NCI-H1694 treated with DMSO at 0.1 percent for 48 hours (cell line): ENCODE measurements around the gene CACNA1A.
"Not testable (repeated sequence)": the region's sequence is repeated elsewhere in the genome, so short reads cannot be mapped to it uniquely, and the experiment has no call there.

Source experiments
- DNase-seq: peaks from one replicate; lab custom pipeline; 2025; lab: John Stamatoyannopoulos, UW

Gene CACNA1A

DNA sequence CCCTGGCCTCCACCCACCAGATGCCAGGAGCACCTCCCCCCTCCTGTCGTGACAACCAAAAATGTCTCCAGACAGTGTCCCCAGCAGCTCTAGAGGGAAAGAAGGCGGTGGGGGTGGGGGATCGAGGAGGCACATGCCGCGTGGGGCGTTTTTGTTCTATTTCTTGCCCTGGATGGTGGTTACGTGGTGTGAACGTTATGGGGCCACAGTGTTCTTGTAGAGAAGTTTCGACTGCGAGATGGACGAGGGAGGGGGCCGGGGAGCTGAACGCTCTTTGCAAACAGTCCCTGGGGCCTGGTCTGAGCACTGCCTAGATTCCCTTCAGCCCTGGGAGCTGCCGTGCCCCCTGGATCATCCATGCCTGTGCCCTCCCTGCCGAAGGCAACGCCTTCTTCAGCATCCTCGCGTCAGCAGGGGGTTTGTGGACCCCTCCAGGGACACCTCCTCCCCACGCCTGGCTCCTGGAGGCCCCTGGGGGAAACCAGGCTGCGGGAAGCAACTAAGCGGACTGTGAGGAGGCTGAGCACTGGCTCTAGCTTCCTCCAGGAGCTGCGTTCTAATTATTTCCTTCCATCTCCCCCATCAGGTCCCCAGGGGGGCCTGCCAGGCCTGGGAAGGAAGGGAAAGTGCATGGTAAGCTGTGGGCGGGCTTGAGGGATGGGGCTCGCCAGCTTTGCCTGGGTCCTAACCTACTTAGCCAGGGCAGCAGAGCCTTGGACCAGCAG is 224.6 kb downstream of the CACNA1A start:
- DNase-seq: no peak

DNA sequence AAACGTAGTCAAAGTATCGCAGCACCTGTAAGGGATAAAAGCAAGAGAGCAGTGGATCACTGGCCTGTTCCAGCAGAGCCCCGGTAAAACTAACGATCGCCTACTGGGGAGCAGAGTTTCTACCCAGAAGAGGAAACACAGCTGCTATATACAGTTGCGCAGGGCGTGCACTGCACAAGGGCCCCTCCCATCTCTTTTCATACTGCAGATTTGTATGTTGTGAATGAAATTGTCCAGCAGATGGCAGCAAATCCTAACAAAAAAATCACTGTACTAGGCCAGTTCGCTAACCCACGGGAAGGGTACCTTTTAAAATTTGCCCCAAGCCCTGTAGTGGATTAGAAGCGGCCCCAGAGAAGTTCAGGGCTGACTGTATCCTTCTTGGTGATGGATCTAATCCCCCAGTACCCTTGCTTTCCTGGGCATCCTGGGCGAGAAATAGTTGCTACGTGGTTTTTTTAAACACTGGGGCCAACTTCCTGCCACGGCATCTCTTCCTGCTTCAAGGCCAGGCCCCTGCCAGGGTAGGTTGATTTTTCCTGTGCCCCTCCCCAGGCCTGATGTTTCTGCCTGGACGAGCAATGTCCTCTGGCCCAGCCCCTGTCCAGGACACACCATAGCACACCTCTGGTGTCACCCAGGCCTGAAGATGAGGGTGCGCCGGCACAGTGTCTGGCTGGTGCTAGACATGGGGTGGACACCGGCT is 229.0 kb downstream of the CACNA1A start:
- DNase-seq: peak; percentile 68

DNA sequence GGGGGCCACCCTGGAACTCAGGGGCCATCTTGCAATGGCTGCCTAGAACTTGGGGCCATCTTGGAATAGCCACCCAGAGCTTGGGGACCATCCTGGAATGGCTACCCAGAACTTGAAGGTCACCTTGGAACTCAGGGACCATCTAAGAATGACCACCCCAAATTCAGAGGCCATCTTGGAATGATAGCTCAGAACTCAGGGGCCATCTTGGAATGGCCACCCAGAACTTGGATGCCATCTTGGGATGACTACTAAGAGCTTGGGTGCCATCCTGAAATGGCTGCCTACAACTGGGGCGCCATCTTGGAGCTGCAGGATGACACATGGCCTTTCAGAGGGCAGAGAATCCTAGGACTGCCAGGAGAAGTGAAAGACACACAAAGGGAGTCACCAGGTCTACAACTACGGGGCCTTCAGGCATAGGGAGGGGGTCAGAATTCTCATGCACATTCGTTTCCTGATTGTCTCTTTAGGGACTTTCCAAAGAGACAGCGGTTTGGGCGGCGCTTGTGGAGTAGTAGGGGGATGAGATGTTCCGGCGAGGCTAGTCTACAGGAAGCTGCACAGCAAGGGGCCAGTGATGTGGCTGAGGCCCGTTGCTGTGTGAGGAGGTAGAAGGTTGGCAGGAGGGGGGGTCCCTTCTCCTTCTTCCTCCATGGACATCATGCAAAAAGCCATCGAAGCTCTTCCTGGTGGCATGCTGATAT is 231.1 kb downstream of the CACNA1A start:
- DNase-seq: no peak

DNA sequence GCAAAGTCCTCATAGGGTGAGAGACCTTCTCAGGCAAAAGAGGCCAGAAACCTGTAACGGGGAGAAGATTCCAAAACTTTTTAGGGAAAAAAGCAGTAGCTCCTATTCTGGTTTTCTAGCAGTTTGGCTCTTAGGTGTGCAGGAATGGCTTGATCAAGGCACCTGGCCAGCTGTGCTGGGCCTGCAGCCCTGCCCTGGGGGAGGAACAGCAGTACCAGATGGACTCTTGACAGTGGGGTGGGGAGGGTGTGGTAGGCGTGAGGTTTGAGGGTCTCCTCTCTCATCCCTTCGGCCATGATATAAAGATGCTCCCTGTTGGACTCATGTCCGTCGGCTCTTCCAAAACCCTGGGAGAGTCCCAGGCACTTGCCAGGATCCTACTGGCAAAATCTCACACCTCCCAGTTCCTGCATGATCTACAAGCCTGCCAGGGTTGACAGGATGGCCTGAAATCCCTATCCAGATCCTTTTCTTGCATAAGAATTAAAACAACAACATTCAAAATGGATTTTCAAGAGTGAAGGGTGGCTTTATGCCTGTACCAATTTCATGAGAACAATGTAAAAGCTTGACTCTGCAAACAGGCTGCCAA is 235.7 kb downstream of the CACNA1A start:
- no peak for DNase-seq

DNA sequence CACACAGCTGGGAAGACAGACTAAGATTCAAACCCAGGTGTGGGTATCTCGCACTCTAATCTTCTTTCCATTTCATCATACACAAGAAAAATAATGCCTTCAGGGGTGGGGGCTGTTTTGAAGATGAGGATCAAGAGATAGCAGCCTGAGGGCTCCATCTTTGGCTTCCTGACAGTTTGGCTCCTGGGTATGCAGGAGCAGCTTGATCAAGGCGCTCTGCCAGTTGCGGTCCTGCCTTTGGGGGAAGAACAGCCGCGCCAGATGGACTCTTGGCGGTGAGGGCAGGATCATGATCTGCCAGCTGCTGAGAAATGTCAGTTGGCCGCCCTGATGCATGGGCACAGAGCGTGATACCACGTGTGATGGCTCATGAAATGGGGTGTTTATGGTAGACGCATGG is 236.9 kb downstream of the CACNA1A start:
- peak; percentile 49 for DNase-seq

DNA sequence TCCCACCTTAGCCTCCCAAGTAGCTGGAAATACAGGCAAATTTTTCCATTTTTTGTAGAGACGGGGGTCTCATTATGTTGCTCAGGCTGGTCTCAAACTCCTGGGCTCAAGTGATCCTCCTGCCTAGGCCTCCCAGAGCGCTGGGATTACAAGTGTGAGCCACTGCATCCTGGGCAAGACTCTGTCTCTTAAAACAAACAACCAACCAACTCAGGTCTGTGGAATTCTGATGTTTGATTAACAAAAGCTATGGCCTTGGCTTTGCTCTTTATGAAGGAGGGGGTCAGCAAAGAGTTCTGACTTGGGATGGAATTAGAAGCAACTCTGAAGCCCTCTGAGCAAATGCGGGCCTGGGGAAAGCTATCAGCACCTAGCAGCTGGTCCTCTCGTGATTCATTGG is 238.4 kb downstream of the CACNA1A start:
- DNase-seq: no peak

DNA sequence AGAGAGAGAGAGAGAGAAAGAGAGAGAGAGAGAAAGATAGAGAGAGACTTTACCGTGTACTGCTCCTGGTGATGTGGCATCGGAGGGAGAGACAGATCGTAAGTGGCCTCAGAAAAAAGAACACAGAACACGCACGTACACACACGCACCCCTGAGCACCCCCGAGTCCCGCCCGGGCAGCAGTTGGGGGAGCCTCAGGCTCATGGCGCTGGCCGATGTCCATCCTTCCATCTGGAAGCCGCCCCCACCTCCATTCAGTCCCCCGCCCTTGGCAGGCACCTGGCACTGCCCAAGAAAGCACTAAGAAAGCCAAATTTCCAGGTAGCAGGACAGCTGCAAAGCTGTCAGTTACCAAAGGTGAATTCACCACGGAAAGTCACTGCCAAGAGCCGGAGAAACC is 239.1 kb downstream of the CACNA1A start:
- no peak for DNase-seq

DNA sequence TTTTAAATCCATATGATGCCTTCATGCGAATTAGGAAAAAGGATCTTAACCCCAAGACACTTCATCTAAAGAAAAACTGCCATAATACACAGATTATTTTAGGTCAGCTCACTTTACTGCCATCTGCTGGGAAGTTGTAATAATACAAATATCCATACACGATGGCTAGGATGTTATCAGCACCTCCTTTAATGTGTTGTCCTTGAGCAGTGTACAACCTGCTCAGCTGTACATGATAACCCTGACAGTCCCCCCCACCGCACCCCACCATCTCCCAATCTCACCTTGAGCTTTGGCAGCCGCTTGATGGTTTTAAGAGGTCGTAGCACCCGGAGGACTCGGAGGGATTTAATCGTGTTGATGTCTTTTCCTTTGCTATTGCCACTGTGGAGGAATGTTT is 243.8 kb downstream of the CACNA1A start:
- DNase-seq: peak; percentile 50

DNA sequence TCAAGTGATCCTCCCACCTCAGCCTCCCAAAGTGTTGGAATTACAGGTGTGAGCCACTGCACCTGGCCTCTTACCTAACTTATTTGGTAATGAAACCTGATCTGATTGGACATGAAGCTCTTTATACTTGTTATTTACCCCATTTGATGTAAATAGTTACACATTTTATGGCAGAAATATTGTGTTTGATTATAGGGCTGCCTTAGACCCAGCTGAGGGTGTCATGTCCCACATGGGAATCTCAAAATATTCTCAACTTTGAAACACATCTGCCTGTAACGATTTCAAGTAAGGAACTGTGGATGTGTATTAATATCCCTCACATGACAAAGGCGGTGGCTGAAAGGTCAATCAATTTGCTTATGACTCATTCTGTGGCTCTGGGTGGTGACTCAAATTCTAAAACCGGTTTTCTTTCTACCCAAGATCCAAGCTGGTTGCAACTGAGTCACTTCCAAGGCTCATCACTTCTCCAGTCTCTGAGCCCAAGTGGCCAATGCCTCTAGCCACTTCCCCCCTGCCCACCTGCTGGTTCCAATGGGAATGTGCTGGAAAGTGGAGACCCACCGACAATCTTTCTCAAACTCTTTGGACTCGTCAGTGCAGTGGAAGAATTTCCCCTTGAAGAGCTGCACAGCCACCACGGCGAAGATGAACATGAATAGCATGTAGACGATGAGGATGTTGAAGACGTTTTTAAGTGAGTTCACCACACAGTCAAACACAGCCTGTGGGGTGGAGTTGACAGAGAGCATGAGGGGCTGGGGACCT is 245.2 kb downstream of the CACNA1A start:
- DNase-seq: no peak

DNA sequence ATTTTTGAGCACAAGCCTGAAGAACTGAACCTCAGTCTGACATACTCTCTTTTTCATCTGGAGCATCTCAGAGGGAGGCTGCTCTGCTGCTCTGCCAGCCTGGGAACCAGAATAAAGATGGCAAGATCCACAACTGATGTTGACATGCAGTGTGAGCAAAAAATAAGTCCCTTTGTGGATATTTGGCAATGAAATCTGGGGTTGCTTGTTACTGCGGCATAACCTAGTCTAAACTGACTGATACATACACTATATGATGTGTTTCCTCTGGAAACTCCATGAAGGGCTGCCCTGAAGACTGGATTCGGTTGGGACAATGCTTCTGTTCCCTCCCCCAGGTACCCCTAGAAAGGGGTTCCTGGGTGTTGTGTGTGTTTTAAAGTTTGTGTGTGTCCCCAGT is 249.4 kb downstream of the CACNA1A start:
- no peak for DNase-seq

DNA sequence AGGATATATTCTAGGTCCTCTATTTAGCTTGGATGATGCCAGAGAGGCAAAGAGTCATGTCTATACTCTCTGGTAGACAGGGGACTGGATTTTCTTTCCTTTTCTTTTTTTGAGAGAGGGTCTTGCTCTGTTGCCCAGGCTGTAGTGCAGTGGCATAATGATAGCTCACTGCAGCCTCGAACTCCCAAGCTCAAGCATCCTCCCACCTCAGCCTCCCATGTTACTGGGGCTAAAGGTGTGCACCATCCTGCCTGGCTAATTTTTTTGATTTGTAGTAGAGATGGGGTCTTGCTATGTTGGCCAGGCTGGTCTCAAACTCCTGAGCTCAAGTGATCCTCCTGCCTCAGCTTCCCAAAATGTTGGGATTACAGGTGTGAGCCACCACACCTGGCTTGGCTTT is 249.9 kb downstream of the CACNA1A start:
- not testable (repeated sequence) for DNase-seq

DNA sequence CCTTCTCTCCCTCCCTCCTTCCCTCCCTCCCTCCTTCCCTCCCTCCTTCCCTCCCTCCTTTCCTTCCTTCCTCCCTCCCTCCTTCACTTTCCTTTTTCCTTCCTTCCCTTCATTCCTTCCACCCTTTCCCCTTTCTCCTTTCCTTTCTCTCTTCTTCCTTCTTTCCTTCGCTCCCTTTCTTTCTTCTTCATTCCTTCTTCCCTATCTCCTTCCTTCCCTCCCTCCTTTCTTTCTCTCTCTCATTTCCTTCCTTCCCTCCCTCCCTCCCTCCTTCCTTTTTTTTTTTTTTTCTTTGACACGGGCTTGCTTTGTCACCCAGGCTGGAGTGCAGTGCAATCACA is 250.6 kb downstream of the CACNA1A start:
- DNase-seq: no peak

DNA sequence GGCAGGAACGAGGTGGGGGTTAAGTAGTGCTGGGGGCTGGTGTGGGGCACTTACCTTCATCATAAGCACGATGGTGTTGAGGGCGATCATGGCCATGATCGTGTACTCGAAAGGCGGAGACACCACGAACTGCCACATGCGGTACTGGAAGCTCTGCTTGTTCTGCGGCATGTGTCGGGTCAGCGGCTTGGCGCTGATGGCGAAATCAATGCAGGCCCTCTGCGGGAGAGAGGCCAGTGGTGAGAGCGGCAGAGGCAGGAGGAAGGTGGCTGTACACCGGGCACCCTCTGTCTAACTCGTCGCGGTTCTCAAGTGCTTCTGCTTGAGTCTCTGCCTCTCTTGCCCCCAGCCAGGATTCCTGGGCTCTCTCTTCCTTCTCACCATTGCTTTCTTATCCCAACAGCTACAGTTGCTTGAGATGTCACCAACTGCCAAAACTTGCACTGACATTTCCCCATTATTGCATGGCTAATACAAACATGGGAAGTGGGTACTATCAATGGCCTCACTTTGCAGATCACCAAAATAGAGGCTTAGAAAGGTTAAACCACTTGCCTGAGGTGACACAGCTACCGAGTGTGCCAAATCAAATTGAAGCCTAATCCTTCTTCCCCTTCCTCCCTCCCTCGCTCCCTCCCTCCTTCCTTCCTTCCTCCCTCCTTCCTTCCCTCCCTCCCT is 251.1 kb downstream of the CACNA1A start:
- no peak for DNase-seq

DNA sequence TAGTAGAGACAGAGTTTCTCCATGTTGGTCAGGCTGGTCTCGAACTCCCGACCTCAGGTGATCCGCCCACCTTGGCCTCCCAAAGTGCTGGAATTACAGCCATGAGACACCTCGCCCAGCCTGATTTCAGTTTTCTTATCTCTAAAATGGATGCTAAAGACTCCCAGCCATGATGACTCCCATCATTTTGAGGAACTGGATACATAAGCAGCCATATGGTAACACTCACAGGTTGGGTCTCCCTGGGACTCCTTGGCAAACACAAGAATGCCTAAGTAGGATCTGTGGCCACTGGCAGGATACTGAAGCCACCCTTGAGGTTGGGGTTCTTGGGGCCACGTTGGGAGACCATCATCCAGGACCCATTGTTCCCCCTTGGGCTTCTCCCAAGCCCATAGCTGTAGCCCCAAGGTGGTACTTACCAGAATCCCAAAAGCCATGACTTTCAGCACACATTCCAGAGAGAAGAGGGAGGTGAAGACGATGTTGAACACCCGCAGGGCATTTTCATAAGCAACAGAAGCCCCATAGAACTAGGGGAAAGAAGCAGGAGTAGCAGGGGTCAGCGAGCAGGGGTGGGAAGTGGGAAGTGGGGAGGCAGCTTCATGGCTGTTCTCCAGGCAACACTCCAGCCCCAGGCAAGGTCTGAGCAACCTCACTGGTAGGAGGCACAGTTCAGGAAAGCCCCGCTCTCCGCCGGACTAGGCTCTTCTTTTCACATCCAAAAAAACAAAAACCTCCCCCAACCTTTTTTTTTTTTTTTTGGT is 253.5 kb downstream of the CACNA1A start:
- DNase-seq: no peak

DNA sequence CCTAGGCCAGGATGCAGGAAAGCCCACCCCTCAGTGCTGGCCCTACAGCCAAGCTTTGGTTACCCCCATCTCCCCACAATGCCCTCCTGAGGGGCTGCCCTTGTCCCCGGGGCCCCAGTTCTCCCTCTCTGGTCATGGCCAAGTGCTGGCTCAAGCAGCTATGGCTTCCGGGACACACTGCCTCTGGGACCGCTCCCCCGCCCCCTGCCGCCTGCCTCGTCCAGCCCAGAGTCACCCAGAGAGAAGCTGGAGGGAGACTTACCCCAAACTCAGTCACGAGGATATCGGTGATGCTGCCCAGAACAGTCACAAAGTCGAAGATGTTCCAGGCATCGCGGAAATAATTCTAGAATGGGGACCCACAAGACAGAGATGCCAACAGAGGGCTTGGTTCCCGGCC is 261.4 kb downstream of the CACNA1A start:
- DNase-seq: no peak

DNA sequence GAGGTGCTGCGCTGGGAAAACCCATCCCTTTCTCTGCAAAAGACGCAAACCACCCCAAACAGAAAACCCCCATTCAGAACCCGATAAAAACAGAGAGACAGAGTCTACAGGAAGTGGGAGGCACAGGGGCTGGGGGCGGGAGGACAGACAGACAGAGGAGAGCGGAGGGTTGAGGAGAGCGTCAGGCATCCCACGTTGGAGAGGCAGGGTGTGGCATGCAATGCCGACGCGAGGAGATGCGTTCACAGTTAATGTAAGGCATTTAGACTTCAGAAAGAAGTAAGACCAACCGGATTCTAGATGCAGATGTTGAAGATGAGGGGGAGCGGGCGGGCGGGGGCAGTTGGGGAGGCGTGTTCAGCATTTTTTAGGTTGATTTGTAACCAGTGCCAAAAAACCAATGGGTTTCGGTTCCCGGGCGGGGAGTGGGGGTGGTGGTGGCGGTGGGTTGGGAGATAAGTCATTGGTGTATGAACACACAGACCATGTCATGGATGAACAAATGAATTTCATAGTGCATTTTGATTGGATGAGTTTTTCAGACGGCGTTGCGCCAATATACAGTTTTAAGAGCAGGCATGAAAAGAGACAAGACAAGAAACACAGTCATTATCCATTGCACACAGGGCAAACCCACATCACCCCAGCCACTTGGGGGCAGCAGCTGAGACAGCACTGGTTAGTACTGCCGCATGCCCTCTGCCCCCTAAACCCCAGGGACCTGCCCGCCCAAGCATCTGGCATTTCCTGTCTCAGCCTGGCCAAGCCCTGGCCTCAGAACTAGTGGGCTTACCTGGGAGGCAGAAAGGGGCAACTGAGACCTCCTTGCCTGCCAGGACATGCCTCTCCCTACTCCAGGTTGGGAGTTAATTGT is 264.8 kb downstream of the CACNA1A start:
- DNase-seq: no peak

DNA sequence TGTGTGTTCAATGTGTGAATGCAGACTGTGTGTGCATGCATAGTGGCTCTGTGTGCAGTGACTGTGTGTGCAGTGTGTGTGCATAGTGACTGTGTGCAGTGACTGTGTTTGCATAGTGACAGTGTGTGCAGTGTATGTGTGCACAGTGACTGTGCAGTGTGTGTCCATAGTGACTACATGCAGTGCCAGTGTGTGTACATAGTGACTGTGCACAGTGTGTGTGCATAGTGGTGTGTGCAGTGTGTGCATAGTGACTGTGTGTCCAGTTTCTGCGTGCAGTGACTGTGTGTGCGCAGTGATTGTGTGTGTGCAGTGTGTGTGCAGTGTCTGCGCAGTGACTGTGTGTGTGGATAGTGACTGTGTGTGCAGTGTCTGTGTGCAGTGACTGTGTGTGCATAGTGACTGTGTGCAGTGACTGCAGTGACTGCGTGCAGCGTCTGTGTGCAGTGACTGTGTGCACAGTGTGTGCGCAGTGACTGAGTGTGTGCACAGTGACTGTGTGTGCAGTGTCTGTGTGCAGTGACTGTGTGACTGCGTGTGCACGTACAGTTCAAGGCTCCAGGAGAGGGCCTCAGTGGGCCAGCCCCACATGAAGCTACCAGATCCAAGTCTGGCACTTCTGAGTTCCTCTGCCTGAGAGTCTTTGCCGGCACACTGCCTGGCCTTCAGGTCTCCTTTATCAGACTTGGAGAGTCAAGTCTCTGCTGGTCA is 265.8 kb downstream of the CACNA1A start:
- no peak for DNase-seq

DNA sequence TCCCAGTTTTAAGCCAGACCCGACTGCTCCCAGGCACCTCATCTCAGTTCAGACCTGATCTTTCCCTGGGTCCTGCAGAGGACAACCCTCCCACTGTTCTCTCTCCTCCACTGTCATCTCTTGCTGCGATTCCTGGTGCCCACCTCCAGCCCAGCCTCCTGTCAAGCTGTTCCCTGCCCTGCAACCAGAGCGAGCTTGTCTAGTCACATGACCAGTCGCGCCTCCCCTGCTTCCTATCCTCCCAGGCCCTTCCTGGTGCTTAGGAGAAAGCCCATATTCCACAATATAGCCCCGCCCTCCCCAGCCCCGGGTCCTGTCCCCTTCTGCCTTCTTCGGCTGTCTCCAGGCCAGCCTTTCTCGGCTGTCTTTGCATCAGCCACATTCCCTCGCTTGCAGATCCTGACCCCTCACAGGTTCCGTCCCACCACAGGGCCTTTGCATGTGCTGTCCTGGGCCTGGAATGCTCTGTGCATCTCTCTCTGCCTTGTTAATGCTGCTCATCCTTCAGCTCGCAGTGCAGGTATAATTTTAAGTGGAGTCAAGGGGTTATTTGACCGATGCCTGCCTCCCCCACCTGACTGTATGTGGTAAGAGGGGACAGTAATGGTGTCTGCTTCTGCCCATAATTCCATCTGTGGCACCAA is 267.3 kb downstream of the CACNA1A start:
- no peak for DNase-seq

DNA sequence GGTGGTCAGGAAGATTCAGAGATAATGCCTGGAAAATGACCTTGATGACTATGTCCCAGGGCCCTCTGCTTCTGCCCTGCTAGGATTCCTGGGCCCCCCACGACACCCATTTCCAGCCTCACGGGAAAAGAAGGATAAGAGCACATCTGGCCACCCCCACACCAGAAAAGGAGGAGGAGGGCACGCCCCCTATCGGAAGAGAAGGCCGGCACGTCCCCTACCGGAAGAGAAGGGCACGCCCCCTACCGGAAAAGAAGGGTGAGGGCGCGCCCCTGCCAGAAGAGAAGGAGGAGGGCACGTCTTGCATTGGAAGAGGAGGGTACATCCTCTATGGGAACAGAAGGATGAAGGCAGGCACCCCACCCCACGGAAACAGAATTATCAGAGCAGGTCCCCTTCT is 271.8 kb downstream of the CACNA1A start:
- DNase-seq: peak; percentile 10
